Gastrocnemius medialis (tissue), 4 donors: Measurements from ENCODE around the gene NCAPG2. TPM values are rescaled to one million over a fixed set of nuclear protein-coding genes. Genes with fewer than 3 reads are reported as not detected.

Experiments
- ATAC-seq, 2 donors: fragments of 150-250 bp; one replicate each; pipeline ENCODE4 v1.9.1; 2016
- DNase-seq, 2 donors: peaks; one replicate each; pipeline ENCODE4 v3.0.0-alpha.2; 2019
- H3K27ac ChIP-seq, 4 donors: fragments of 200-600 bp; sonication (generic); 1 replicate in 1 of 4; 2 replicates in 3 of 4; pipeline ENCODE4 v1.5.1; 2016 to 2018; ENCODE audit warnings: mild to moderate bottlenecking in 2 of 4, moderate library complexity in 1 of 4
- H3K27me3 ChIP-seq, 3 donors: fragments of 200-600 bp; sonication (generic) in 2 of 3; 1 replicate in 1 of 3; 2 replicates in 2 of 3; pipeline versions ENCODE4 v1.5.1 to v1.6.0; 2016 to 2019; ENCODE audit warnings: mild to moderate bottlenecking in 1 of 3, moderate library complexity in 1 of 3
- H3K36me3 ChIP-seq, 2 donors: fragments of 200-600 bp; sonication (generic) in 1 of 2; one replicate each; pipeline ENCODE4 v1.5.1; 2017 to 2018
- H3K4me1 ChIP-seq, 2 donors: fragments of 200-600 bp; sonication (generic) in 1 of 2; one replicate each; pipeline ENCODE4 v1.5.1; 2016 to 2017; ENCODE audit warnings: mild to moderate bottlenecking in 2 of 2
- H3K4me3 ChIP-seq, 4 donors: fragments of 200-600 bp; sonication (generic) in 3 of 4; 1 replicate in 1 of 4; 2 replicates in 3 of 4; pipeline ENCODE4 v1.5.1; 2016 to 2019; ENCODE audit warnings: mild to moderate bottlenecking in 2 of 4
- H3K9me3 ChIP-seq, 3 donors: fragments of 200-600 bp; sonication (generic) in 2 of 3; 1 replicate in 1 of 3; 2 replicates in 2 of 3; pipeline ENCODE4 v1.5.1; 2016 to 2019
- CTCF ChIP-seq, 5 experiments: fragments of 450-650 bp in 3 of 5; fragments of 200-600 bp in 2 of 5; sonication (generic) in 2 of 5; IDR thresholded peaks in 4 of 5; conservative IDR thresholded peaks in 1 of 5; 1 replicate in 4 of 5; 2 replicates in 1 of 5; pipeline ENCODE4 v1.5.1; 2016 to 2019; ENCODE audit warnings: antibody characterized with exemption in 5 of 5, mild to moderate bottlenecking in 3 of 5, moderate library complexity in 3 of 5
- POLR2A ChIP-seq, 2 donors: fragments of 450-650 bp; IDR thresholded peaks; one replicate each; pipeline ENCODE4 v1.6.1; 2017; ENCODE audit warnings: antibody characterized with exemption in 2 of 2, mild to moderate bottlenecking in 2 of 2, moderate library complexity in 2 of 2
- in situ Hi-C, 4 donors: fragments of 200-750 bp; cut with MboI; loops; one replicate each; pipeline versions ENCODE4 v1.15.0 to v1.8.0; 2017; ENCODE audit warnings: low sequenced_read_pairs in 4 of 4
- intact Hi-C: fragments of 100-400 bp; cut with DNase I; formaldehyde crosslinking; loops from one replicate; pipeline ENCODE4 v1.15.1; 2023; ENCODE audit warnings: low total_unique reads
- total RNA-seq, 4 donors: library from RNA; depleted of rRNA; stranded (reverse); fragments of >200 nt; gene quantifications; one replicate each; pipeline versions ENCODE4 v1.1.0 to v1.2.3, GENCODE V29; 2016

NCAPG2 gene
- total RNA-seq, 4 donors from 2014 or later: 3.0 to 4.5 (median 3.9) TPM

GRCh38 chr7:158646766-158647474, 57.7 kb downstream of the NCAPG2 start:
- intact Hi-C loops: no loop called here
- no peaks in the 10 kb centered on the region for H3K27me3 ChIP-seq
- DNase-seq (no peak), ATAC-seq (no peak)
- no peaks in the 10 kb centered on the region for H3K4me1 ChIP-seq
- TF ChIP-seq CTCF (IDR thresholded peaks at IDR 0.05 in 4 of 5, conservative IDR thresholded peaks at IDR 0.05 in 1 of 5): no peak
- TF ChIP-seq POLR2A (IDR thresholded peaks at IDR 0.05): no peak
- H3K9me3 ChIP-seq: no peaks in the 10 kb centered on the region
- H3K36me3 ChIP-seq: peaks cover 0 to 9% of the 10 kb centered on the region in 2 donors
- no peak overlapping the region for H3K27ac ChIP-seq
- in situ Hi-C loops: no loop called here
- no peak overlapping the region for H3K4me3 ChIP-seq

GRCh38 chr7:158645842-158646241, 58.8 kb downstream of the NCAPG2 start:
- in situ Hi-C loops: no loop called here
- TF ChIP-seq POLR2A (IDR thresholded peaks at IDR 0.05) (no peak), CTCF (IDR thresholded peaks at IDR 0.05 in 4 of 5, conservative IDR thresholded peaks at IDR 0.05 in 1 of 5) (no peak)

GRCh38 chr7:158642149-158642548, 62.5 kb downstream of the NCAPG2 start:
- in situ Hi-C loops: no loop called here
- TF ChIP-seq POLR2A (IDR thresholded peaks at IDR 0.05): no peak
- TF ChIP-seq CTCF (IDR thresholded peaks at IDR 0.05 in 4 of 5, conservative IDR thresholded peaks at IDR 0.05 in 1 of 5): no peak
- Histone ChIP-seq H3K27me3 (no peaks in the 10 kb centered on the region), H3K4me3 (no peak overlapping the region), H3K27ac (no peak overlapping the region), H3K36me3 (peaks cover 0 to 9% of the 10 kb centered on the region in 2 donors), H3K4me1 (no peaks in the 10 kb centered on the region), H3K9me3 (no peaks in the 10 kb centered on the region)
- DNase-seq (no peak), ATAC-seq (no peak)
- intact Hi-C loops: no loop called here

More at GRCh38 chr7:158645842-158646241, 58.8 kb downstream of the NCAPG2 start:
- Histone ChIP-seq H3K9me3 (no peaks in the 10 kb centered on the region), H3K4me3 (no peak overlapping the region), H3K27me3 (no peaks in the 10 kb centered on the region), H3K27ac (no peak overlapping the region), H3K4me1 (no peaks in the 10 kb centered on the region), H3K36me3 (peaks cover 0 to 9% of the 10 kb centered on the region in 2 donors)
- intact Hi-C loops: no loop called here
- DNase-seq (no peak), ATAC-seq (no peak)

GRCh38 chr7:158638001-158638400, 66.6 kb downstream of the NCAPG2 start:
- intact Hi-C loops (no loop called here), in situ Hi-C loops (no loop called here)
- no peak for TF ChIP-seq CTCF (IDR thresholded peaks at IDR 0.05 in 4 of 5, conservative IDR thresholded peaks at IDR 0.05 in 1 of 5)
- TF ChIP-seq POLR2A (IDR thresholded peaks at IDR 0.05): no peak
- no peak overlapping the region for H3K4me3 ChIP-seq
- DNase-seq (no peak), ATAC-seq (no peak)
- H3K4me1 ChIP-seq: no peaks in the 10 kb centered on the region
- no peaks in the 10 kb centered on the region for H3K9me3 ChIP-seq
- H3K36me3 ChIP-seq: no peaks in the 10 kb centered on the region
- H3K27me3 ChIP-seq: no peaks in the 10 kb centered on the region
- no peak overlapping the region for H3K27ac ChIP-seq
